Hepatocyte (in vitro differentiated cells): ENCODE data around the gene ANXA9.

Source experiments
- CTCF ChIP-seq: fragments of 200-600 bp; sonication (generic); IDR thresholded peaks from 2 replicates; pipeline ENCODE4 v1.5.1; 2016; ENCODE audit warnings: antibody characterized with exemption, mild to moderate bottlenecking; ENCODE audit not compliant: poor library complexity
- EZH2 ChIP-seq: fragments of 200-600 bp; sonication (generic); IDR thresholded peaks from 2 replicates; pipeline ENCODE4 v1.6.1; 2016; ENCODE audit warnings: antibody characterized with exemption, mild to moderate bottlenecking, borderline replicate concordance
- EZH2phosphoT487 ChIP-seq: fragments of 200-600 bp; sonication (generic); IDR thresholded peaks from one replicate; pipeline ENCODE4 v1.6.1; 2018; ENCODE audit warnings: antibody characterized with exemption, mild to moderate bottlenecking, low read depth, moderate library complexity; ENCODE audit not compliant: unreplicated experiment, severe bottlenecking

- TF ChIP-seq CTCF = no peak
- TF ChIP-seq EZH2 = no peak
- no peak for TF ChIP-seq EZH2phosphoT487
These were observed 26.8 kb upstream of the ANXA9 start for GRCh38 chr1:150955280-150955679.
